GM12878 (cell line): Measurements from ENCODE around the gene DIO2. TPM values are rescaled to one million over a fixed set of nuclear protein-coding genes. Genes with fewer than 3 reads are reported as not detected.

Experiments
- ATAC-seq: fragments of 200-7000 bp; cut with Tn5 transposase; 3 replicates; pipeline ENCODE4 v1.9.1; 2020; ENCODE audit warnings: mild to moderate bottlenecking, moderate library complexity
- BruUV-seq: library from RNA; stranded (reverse); fragments of 400-500 nt; replicated peaks from 2 replicates; lab custom pipeline; 2021; lab: Mats Ljungman, UMichigan
- CTCF ChIA-PET: fragments of 300-600 bp; sonication (Branson Sonifier 250); formaldehyde crosslinking; extraction: SDS; loops from one replicate; lab custom pipeline; 2021; ENCODE audit warnings: inconsistent platforms; lab: Yijun Ruan, JAX
- POLR2A ChIA-PET: fragments of 350-600 bp; formaldehyde crosslinking; extraction: SDS; loops from one replicate; lab custom pipeline; 2021; ENCODE audit warnings: inconsistent platforms; lab: Charles Lee
- RAD21 ChIA-PET: fragments of 300-600 bp; sonication (Branson Sonifier 250); formaldehyde crosslinking; loops from one replicate; lab custom pipeline; 2023; ENCODE audit warnings: antibody characterized with exemption; ENCODE audit not compliant: unreplicated experiment; lab: Charles Lee
- SMC1A ChIA-PET: fragments of 300-600 bp; sonication (Branson Sonifier 250); formaldehyde crosslinking; loops from one replicate; lab custom pipeline; 2023; ENCODE audit not compliant: unreplicated experiment, uncharacterized antibody; lab: Charles Lee
- DNase-seq: peaks from one replicate; pipeline ENCODE4 v3.0.0-alpha.2; 2011; ENCODE audit warnings: low read depth, low spot score
- FAIRE-seq: peaks from 3 replicates; lab custom pipeline; 2011; peaks lifted over from hg19 to GRCh38; lab: Jason Lieb, UNC
- H2AFZ ChIP-seq: 2 replicates; pipeline ENCODE4 v1.6.0; 2011; ENCODE audit warnings: low read depth, low read length, control low read depth; ENCODE audit not compliant: control insufficient read depth
- H3K27ac ChIP-seq: 2 replicates; pipeline ENCODE4 v1.5.1; 2011; ENCODE audit warnings: control low read depth; ENCODE audit not compliant: control insufficient read depth, insufficient read depth
- H3K27me3 ChIP-seq, 2 experiments: replicated peaks in 1 of 2; 2 replicates each; pipeline versions ENCODE4 v1.6.0 to v1.6.1; 2011; ENCODE audit warnings: low read length in 1 of 2; ENCODE audit not compliant: control insufficient read depth in 2 of 2, insufficient read depth in 2 of 2
- H3K36me3 ChIP-seq, 2 experiments: 2 replicates each; pipeline ENCODE4 v1.5.1; 2011; ENCODE audit warnings: low read length in 1 of 2; ENCODE audit not compliant: control insufficient read depth in 2 of 2, insufficient read depth in 2 of 2
- H3K4me1 ChIP-seq: 2 replicates; pipeline ENCODE4 v1.6.1; 2011; ENCODE audit warnings: mild to moderate bottlenecking, low read length, moderate library complexity, mixed read lengths; ENCODE audit not compliant: control insufficient read depth, insufficient read depth
- H3K4me2 ChIP-seq: 2 replicates; pipeline ENCODE4 v1.6.0; 2011; ENCODE audit warnings: control low read depth; ENCODE audit not compliant: control insufficient read depth, insufficient read depth
- H3K4me3 ChIP-seq: fragments of 200-600 bp; sonication (generic); 2 replicates; pipeline ENCODE4 v1.5.1; 2016
- H3K79me2 ChIP-seq: 2 replicates; pipeline ENCODE4 v1.6.0; 2011; ENCODE audit warnings: low read length; ENCODE audit not compliant: control insufficient read depth, insufficient read depth
- H3K9ac ChIP-seq: 2 replicates; pipeline ENCODE4 v1.8.0; 2011; ENCODE audit warnings: low read length, control low read depth, mixed read lengths; ENCODE audit not compliant: control insufficient read depth, insufficient read depth
- H3K9me3 ChIP-seq: replicated peaks from 3 replicates; pipeline ENCODE4 v1.5.1; 2011; ENCODE audit warnings: mild to moderate bottlenecking, low read length; ENCODE audit not compliant: control insufficient read depth, insufficient read depth
- H4K20me1 ChIP-seq: 2 replicates; pipeline ENCODE4 v1.6.0; 2011; ENCODE audit not compliant: control insufficient read depth, insufficient read depth
- BACH1 ChIP-seq: fragments of 450-650 bp; IDR thresholded peaks from 2 replicates; pipeline ENCODE4 v1.6.1; 2017; ENCODE audit warnings: mild to moderate bottlenecking, borderline replicate concordance
- E4F1 ChIP-seq: fragments of 450-650 bp; IDR thresholded peaks from 2 replicates; pipeline ENCODE4 v1.6.1; 2018; ENCODE audit warnings: borderline replicate concordance, mild to moderate bottlenecking; ENCODE audit not compliant: partially characterized antibody
- IRF4 ChIP-seq: IDR thresholded peaks from 2 replicates; pipeline ENCODE4 v1.6.1; 2011; ENCODE audit warnings: low read depth, low read length
- KAT2A ChIP-seq: conservative IDR thresholded peaks from 2 replicates; pipeline ENCODE4 v1.6.1; 2011; ENCODE audit warnings: low read depth, low read length; ENCODE audit not compliant: control insufficient read depth
- NBN ChIP-seq: fragments of 450-650 bp; IDR thresholded peaks from 2 replicates; pipeline ENCODE4 v1.6.1; 2016
- NRF1 ChIP-seq: conservative IDR thresholded peaks from 2 replicates; pipeline ENCODE4 v1.6.1; 2011; ENCODE audit warnings: mild to moderate bottlenecking, low read depth, low read length, improper control_type of control experiment
- RBBP5 ChIP-seq: fragments of 200-600 bp; sonication (generic); conservative IDR thresholded peaks from 2 replicates; pipeline ENCODE4 v1.6.1; 2016
- REST ChIP-seq: IDR thresholded peaks from 2 replicates; pipeline ENCODE4 v1.6.1; 2012; ENCODE audit warnings: mild to moderate bottlenecking, low read depth, low read length
- ZNF622 ChIP-seq: fragments of 450-650 bp; IDR thresholded peaks from 2 replicates; pipeline ENCODE4 v1.6.1; 2017; ENCODE audit warnings: mild to moderate bottlenecking, inconsistent platforms
- ZZZ3 ChIP-seq: IDR thresholded peaks from 2 replicates; pipeline ENCODE4 v1.6.1; 2011; ENCODE audit warnings: low read depth; ENCODE audit not compliant: control insufficient read depth, insufficient read length
- WGBS: methylation state at CpG from one replicate; pipeline ENCODE4 v1.1.6; 2016; ENCODE audit warnings: low lambda C conversion rate; ENCODE audit not compliant: insufficient replicate concordance, insufficient coverage; ENCODE audit errors: missing lambda C conversion rate; 5-methylcytosine and 5-hydroxymethylcytosine counted together
- in situ Hi-C: fragments of 300-500 bp; cut with MboI; formaldehyde crosslinking; loops from 9 replicates; pipeline ENCODE4 v1.14.3; 2018; ENCODE audit warnings: mixed read lengths
- intact Hi-C: fragments of 100-400 bp; cut with micrococcal nuclease; formaldehyde crosslinking; loops from one replicate; pipeline ENCODE4 v1.14.2; 2022; ENCODE audit not compliant: unreplicated experiment
- polyA plus RNA-seq, 11 experiments: library from polyadenylated mRNA; depleted of rRNA in 4 of 11; unstranded in 6 of 11; stranded (reverse) in 5 of 11; fragments of >200 nt; fragmentation: Nextera tagmentation in 4 of 11; fragmentation: Illumina TruSeq in 1 of 11; extraction: Ambion mirVana in 4 of 11; extraction: Trizol in 1 of 11; gene quantifications; 1 replicate in 1 of 11; 2 replicates in 10 of 11; pipeline versions ENCODE4 v1.2.1 to v1.2.3, GENCODE V29; 2011 to 2016; ENCODE audit warnings: inconsistent platforms in 2 of 11, missing spikeins in 2 of 11, low read depth in 1 of 11
- total RNA-seq, 4 experiments: library from RNA; depleted of rRNA in 3 of 4; stranded (reverse); fragments of >200 nt in 3 of 4; fragmentation: Illumina TruSeq in 1 of 4; extraction: Trizol in 1 of 4; gene quantifications; 2 replicates each; pipeline versions ENCODE4 v1.2.1 to v1.2.3, GENCODE V29; 2013 to 2021
- TF ChIP-seq, protein P1 (sequence below): fragments of 450-650 bp; IDR thresholded peaks from 2 replicates; pipeline ENCODE4 v1.6.1; 2017; ENCODE audit warnings: antibody characterized with exemption, mild to moderate bottlenecking, moderate library complexity

The DIO2 gene
- total and polyA plus RNA-seq, 10 of the 15 experiments (the other 5 are each of a cell fraction or from before 2014, with no cell fraction given) = not detected

- H3K4me2 ChIP-seq = no peak overlapping the region
- H3K4me3 ChIP-seq = no peak overlapping the region
- BruUV-seq = no TSS peak
- no peaks in the 10 kb centered on the region; the same call in 2 of the 3 replicates for H3K9me3 ChIP-seq
- no peaks in the 10 kb centered on the region for H4K20me1 ChIP-seq
- H3K27me3 ChIP-seq = no peaks in the 10 kb centered on the region
- ChIA-PET CTCF (interaction anchor here (0.7 kb wide), 1 partner anchor 9 kb away, joined by 3 read pairs; no protein-coding TSS in a partner anchor), RAD21 (no interaction called here), SMC1A (no interaction called here), POLR2A (no interaction called here)
- ATAC-seq (no peak), DNase-seq (no peak), FAIRE-seq (no peak)
- TF ChIP-seq ZZZ3 = no peak
- TF ChIP-seq ZNF622 = no peak
- TF ChIP-seq IRF4 = no peak
- TF ChIP-seq E4F1 = no peak
- no peak for TF ChIP-seq REST
- TF ChIP-seq NBN = no peak
- TF ChIP-seq BACH1 = no peak
- no peak for TF ChIP-seq NRF1
- TF ChIP-seq, protein P1, sequence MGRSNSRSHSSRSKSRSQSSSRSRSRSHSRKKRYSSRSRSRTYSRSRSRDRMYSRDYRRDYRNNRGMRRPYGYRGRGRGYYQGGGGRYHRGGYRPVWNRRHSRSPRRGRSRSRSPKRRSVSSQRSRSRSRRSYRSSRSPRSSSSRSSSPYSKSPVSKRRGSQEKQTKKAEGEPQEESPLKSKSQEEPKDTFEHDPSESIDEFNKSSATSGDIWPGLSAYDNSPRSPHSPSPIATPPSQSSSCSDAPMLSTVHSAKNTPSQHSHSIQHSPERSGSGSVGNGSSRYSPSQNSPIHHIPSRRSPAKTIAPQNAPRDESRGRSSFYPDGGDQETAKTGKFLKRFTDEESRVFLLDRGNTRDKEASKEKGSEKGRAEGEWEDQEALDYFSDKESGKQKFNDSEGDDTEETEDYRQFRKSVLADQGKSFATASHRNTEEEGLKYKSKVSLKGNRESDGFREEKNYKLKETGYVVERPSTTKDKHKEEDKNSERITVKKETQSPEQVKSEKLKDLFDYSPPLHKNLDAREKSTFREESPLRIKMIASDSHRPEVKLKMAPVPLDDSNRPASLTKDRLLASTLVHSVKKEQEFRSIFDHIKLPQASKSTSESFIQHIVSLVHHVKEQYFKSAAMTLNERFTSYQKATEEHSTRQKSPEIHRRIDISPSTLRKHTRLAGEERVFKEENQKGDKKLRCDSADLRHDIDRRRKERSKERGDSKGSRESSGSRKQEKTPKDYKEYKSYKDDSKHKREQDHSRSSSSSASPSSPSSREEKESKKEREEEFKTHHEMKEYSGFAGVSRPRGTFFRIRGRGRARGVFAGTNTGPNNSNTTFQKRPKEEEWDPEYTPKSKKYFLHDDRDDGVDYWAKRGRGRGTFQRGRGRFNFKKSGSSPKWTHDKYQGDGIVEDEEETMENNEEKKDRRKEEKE = no peak
- TF ChIP-seq KAT2A = no peak
- TF ChIP-seq RBBP5 = no peak
- no peaks in the 10 kb centered on the region for H3K79me2 ChIP-seq
- H3K9ac ChIP-seq = no peak overlapping the region
- no peak overlapping the region for H3K27ac ChIP-seq
- 52% methylated on average over 2 of the region's 2 CpGs for WGBS
- in situ Hi-C loops (no loop called here), intact Hi-C loops (no loop called here)
- H3K36me3 ChIP-seq = no peaks in the 10 kb centered on the region
- H3K4me1 ChIP-seq = no peaks in the 10 kb centered on the region
- no peak overlapping the region for H2AFZ ChIP-seq
These were observed 22.3 kb upstream of the DIO2 start for GRCh38 chr14:80233470-80234089.
